GM19455 (cell line): ENCODE results near the gene LCN9.
"Not testable (repeated sequence)": the region's sequence is repeated elsewhere in the genome, so short reads cannot be mapped to it uniquely, and the experiment has no call there.

Source experiments
- ATAC-seq: cut with Tn5 transposase; IDR thresholded peaks from one replicate; pipeline ENCODE4 v1.9.1; 2021; ENCODE audit not compliant: unreplicated experiment

The LCN9 gene

GRCh38 chr9:135644631-135645218, 18.4 kb upstream of the LCN9 start:
- ATAC-seq = no peak

GRCh38 chr9:135647884-135648283, 15.2 kb upstream of the LCN9 start:
- no peak for ATAC-seq

GRCh38 chr9:135648494-135649410, 14.4 kb upstream of the LCN9 start:
- ATAC-seq = no peak

GRCh38 chr9:135649508-135649907, 13.6 kb upstream of the LCN9 start:
- ATAC-seq = no peak

GRCh38 chr9:135650408-135650807, 12.7 kb upstream of the LCN9 start:
- no peak for ATAC-seq

- ATAC-seq = no peak
Measured at GRCh38 chr9:135655317-135655716, 7.8 kb upstream of the LCN9 start.

GRCh38 chr9:135657416-135657815, 5.7 kb upstream of the LCN9 start:
- no peak for ATAC-seq

- ATAC-seq = no peak
Measured at GRCh38 chr9:135659252-135659651, 3.9 kb upstream of the LCN9 start.

GRCh38 chr9:135660407-135660806, 2.7 kb upstream of the LCN9 start:
- no peak for ATAC-seq

- no peak for ATAC-seq
Measured at GRCh38 chr9:135661816-135662560, 1.1 kb upstream of the LCN9 start.

- no peak for ATAC-seq
Measured at GRCh38 chr9:135663451-135663770, 302 bp downstream of the LCN9 start.

GRCh38 chr9:135663857-135664256, 748 bp downstream of the LCN9 start:
- no peak for ATAC-seq

- no peak for ATAC-seq
Measured at GRCh38 chr9:135664266-135664665, 1.2 kb downstream of the LCN9 start.

- ATAC-seq = no peak
Measured at GRCh38 chr9:135664801-135665794, 2.0 kb downstream of the LCN9 start.

GRCh38 chr9:135665795-135666189, 2.7 kb downstream of the LCN9 start:
- no peak for ATAC-seq

GRCh38 chr9:135666534-135667462, 3.7 kb downstream of the LCN9 start:
- no peak for ATAC-seq

- ATAC-seq = no peak
Measured at GRCh38 chr9:135667463-135668001, 4.4 kb downstream of the LCN9 start.

- not testable (repeated sequence) for ATAC-seq
Measured at GRCh38 chr9:135669018-135669417, 5.9 kb downstream of the LCN9 start.

- ATAC-seq = no peak
Measured at GRCh38 chr9:135669616-135670285, 6.6 kb downstream of the LCN9 start.
